AG04449 (cell line): ENCODE data around the gene POU6F2.

ENCODE experiments used
- CTCF ChIA-PET: fragments of 350-600 bp; formaldehyde crosslinking; extraction: SDS; loops from one replicate; lab custom pipeline; 2021; ENCODE audit warnings: antibody characterized with exemption; lab: Yijun Ruan, JAX
- POLR2A ChIA-PET: fragments of 400-600, 350-600 bp; formaldehyde crosslinking; extraction: SDS; loops from one replicate; lab custom pipeline; 2020; ENCODE audit warnings: antibody characterized with exemption, inconsistent platforms; lab: Yijun Ruan, JAX
- DNase-seq: peaks from one replicate; pipeline ENCODE4 v3.0.0-alpha.2; 2010; ENCODE audit warnings: low read depth, low spot score
- H3K4me3 ChIP-seq: 2 replicates; pipeline ENCODE4 v1.5.1; 2011; ENCODE audit warnings: low read depth, mild to moderate bottlenecking, control low read depth, low read length
- CTCF ChIP-seq: IDR thresholded peaks from one replicate; pipeline ENCODE4 v1.5.1; 2011; ENCODE audit warnings: mild to moderate bottlenecking, moderate library complexity, low read length, control low read depth, inconsistent platforms; ENCODE audit not compliant: insufficient read depth; ENCODE audit errors: missing control alignments

The POU6F2 gene

GRCh38 chr7:39400836-39401235, 423.1 kb downstream of the POU6F2 start:
- CTCF ChIA-PET = no interaction called here
- POLR2A ChIA-PET = no interaction called here

GRCh38 chr7:39402034-39402433, 424.3 kb downstream of the POU6F2 start:
- no peak for DNase-seq
- CTCF ChIA-PET = no interaction called here
- H3K4me3 ChIP-seq = no peak overlapping the region
- no peak for TF ChIP-seq CTCF
- POLR2A ChIA-PET = no interaction called here

More at GRCh38 chr7:39400836-39401235, 423.1 kb downstream of the POU6F2 start:
- no peak for TF ChIP-seq CTCF
- H3K4me3 ChIP-seq = no peak overlapping the region
- no peak for DNase-seq

DNA sequence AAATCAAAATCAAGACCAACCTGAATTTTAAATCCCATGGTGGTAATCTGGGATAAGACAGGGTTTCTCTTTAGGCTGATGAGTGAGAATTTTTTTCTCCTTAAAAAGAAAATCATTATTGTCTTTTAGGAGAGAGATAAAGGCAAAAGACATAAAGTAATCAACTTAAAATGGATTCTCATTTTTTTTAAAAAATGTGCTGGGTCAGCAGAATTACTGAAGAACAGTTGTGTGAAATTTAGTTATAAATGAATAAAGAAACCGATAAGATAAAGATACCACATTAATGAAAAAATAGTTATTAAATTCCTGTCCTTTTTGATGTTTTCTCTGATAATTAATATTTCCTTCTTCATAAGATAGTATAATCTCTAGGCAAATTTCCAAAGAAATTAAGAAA, 427.2 kb downstream of the POU6F2 start:
- ChIA-PET POLR2A (no interaction called here), CTCF (no interaction called here)
- no peak for TF ChIP-seq CTCF
- no peak overlapping the region for H3K4me3 ChIP-seq
- DNase-seq = no peak

GRCh38 chr7:39405581-39405980, 427.9 kb downstream of the POU6F2 start:
- POLR2A ChIA-PET = no interaction called here
- CTCF ChIA-PET = no interaction called here
- TF ChIP-seq CTCF = no peak
- no peak overlapping the region for H3K4me3 ChIP-seq
- no peak for DNase-seq

- ChIA-PET CTCF (no interaction called here), POLR2A (no interaction called here)
- no peak overlapping the region for H3K4me3 ChIP-seq
- DNase-seq = no peak
- TF ChIP-seq CTCF = no peak
Observed at GRCh38 chr7:39406467-39406866, 428.8 kb downstream of the POU6F2 start.

GRCh38 chr7:39407137-39407536, 429.4 kb downstream of the POU6F2 start:
- no peak overlapping the region for H3K4me3 ChIP-seq
- no peak for DNase-seq
- POLR2A ChIA-PET = no interaction called here
- CTCF ChIA-PET = no interaction called here
- TF ChIP-seq CTCF = no peak
